ENCODE results near the gene LSMEM2.

DNA sequence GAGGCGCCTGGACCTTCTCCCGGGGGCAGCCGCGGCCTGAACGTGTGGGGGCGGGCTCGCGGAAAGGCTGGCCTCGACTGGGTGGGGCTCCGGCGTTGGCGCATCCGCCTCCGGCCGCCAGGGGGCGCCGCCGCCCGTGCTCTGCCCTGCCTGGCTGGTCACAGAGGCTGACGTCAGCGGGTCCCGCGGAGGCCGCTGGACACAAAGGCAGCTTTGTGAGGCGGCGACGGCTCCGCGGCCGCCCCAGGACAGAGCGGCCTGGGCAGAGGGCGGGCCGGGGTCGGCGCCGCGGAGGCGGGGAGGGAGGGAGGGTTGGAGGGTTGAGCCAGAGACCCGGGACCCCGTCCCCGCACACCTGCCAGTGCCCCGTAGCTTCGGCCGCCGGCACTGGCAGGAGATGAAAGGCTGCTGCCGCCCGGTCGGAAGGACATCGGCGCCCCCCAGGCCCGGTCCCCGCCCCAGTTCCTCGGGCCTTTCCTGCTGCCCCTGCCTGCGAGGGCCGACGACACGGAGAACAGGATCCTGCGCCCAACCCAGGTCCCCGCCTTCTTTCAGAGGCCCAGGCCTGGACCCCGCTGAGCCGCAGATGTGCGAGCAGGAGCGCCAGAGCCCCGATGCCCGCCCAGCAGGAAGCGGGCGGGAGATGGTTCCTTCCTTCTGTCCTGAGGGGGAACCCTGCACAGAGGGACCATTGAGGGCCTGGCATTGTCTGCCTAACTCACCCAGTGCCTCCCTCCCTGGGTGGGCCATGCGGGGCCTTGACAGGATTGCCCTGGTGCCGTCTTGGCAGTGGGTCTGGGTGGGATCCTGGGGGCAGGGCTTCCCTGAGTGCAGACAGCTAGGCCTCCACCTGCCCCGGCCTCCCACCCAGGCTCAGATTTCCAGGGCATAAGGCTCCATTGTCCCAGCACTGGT, 18.6 kb upstream of the LSMEM2 start:
- TF ChIP-seq, protein P1, sequence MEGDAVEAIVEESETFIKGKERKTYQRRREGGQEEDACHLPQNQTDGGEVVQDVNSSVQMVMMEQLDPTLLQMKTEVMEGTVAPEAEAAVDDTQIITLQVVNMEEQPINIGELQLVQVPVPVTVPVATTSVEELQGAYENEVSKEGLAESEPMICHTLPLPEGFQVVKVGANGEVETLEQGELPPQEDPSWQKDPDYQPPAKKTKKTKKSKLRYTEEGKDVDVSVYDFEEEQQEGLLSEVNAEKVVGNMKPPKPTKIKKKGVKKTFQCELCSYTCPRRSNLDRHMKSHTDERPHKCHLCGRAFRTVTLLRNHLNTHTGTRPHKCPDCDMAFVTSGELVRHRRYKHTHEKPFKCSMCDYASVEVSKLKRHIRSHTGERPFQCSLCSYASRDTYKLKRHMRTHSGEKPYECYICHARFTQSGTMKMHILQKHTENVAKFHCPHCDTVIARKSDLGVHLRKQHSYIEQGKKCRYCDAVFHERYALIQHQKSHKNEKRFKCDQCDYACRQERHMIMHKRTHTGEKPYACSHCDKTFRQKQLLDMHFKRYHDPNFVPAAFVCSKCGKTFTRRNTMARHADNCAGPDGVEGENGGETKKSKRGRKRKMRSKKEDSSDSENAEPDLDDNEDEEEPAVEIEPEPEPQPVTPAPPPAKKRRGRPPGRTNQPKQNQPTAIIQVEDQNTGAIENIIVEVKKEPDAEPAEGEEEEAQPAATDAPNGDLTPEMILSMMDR (IDR thresholded peaks at IDR 0.05): peak; percentile 92 to 99 (median 95)
- TF ChIP-seq POLR2A (IDR thresholded peaks at IDR 0.05) (peak in 1 of 2 donors; percentile 82), POLR2AphosphoS5 (IDR thresholded peaks at IDR 0.05; ENCODE audit: insufficient read depth in 1 of 2, low read depth in 1 of 2) (peak in 1 of 2 donors; percentile 71)

All from vagina (tissue), 2 donors.